Keratinocyte (primary cell): ENCODE results near the gene ALS2.

ENCODE experiments used
- EZH2 ChIP-seq: IDR thresholded peaks from one replicate; pipeline ENCODE4 v1.6.1; 2012; ENCODE audit warnings: inconsistent platforms, mild to moderate bottlenecking, low read length, moderate library complexity
- TF ChIP-seq, protein P1 (sequence below), 3 experiments: IDR thresholded peaks in 1 of 3; conservative IDR thresholded peaks in 1 of 3; optimal IDR thresholded peaks in 1 of 3; 2 replicates in 2 of 3; 3 replicates in 1 of 3; pipeline versions ENCODE3 to v1.5.1; 2011; ENCODE audit warnings: low read length in 3 of 3, mild to moderate bottlenecking in 3 of 3, moderate library complexity in 2 of 3, control low read depth in 1 of 3, inconsistent platforms in 1 of 3; ENCODE audit not compliant: insufficient read depth in 2 of 3; ENCODE audit errors: extremely low read depth in 1 of 3

DNA sequence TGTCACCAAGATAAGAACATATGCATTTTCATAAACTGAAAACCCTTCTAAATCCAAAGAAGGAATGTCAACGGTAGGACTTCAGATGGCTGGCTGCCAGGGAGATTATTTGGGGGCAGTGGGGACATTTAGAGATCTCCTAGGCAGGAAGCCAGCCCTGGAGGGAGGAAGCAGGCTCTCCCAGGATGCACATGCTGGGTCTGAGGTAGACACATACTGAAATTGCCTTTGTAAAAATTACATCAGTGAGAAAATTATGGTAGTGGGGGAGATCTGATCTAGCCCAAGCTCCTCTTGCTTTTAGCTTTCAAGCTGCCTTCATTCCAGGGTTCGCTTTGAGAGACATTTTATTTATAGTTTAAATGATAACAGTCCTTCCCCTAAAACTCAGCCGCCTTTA is 106.4 kb downstream of the ALS2 start:
- TF ChIP-seq, protein P1, sequence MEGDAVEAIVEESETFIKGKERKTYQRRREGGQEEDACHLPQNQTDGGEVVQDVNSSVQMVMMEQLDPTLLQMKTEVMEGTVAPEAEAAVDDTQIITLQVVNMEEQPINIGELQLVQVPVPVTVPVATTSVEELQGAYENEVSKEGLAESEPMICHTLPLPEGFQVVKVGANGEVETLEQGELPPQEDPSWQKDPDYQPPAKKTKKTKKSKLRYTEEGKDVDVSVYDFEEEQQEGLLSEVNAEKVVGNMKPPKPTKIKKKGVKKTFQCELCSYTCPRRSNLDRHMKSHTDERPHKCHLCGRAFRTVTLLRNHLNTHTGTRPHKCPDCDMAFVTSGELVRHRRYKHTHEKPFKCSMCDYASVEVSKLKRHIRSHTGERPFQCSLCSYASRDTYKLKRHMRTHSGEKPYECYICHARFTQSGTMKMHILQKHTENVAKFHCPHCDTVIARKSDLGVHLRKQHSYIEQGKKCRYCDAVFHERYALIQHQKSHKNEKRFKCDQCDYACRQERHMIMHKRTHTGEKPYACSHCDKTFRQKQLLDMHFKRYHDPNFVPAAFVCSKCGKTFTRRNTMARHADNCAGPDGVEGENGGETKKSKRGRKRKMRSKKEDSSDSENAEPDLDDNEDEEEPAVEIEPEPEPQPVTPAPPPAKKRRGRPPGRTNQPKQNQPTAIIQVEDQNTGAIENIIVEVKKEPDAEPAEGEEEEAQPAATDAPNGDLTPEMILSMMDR (optimal IDR thresholded peaks at IDR 0.05 in 1 of 3, IDR thresholded peaks at IDR 0.05 in 1 of 3, conservative IDR thresholded peaks at IDR 0.05 in 1 of 3; ENCODE audit: extremely low read depth in 1 of 3, insufficient read depth in 2 of 3, low read length in 3 of 3), result no peak
- TF ChIP-seq EZH2, result no peak
